Dermis microvascular lymphatic vessel endothelial cell (primary cell): ENCODE data around the gene POLR2E. TPM values are rescaled to one million over a fixed set of nuclear protein-coding genes. Genes with fewer than 3 reads are reported as not detected.

Source experiments
- DNase-seq, 2 donors: peaks; one replicate each; pipeline versions ENCODE4 v3.0.0 to v3.0.0-alpha.2; 2010; ENCODE audit warnings: low read depth in 2 of 2
- total RNA-seq: library from RNA; depleted of rRNA; stranded (reverse); fragments of >200 nt; gene quantifications from 2 replicates; pipeline ENCODE4 v1.2.1, GENCODE V29; 2014

The POLR2E gene
- total RNA-seq, 1 donor from 2014 or later = 87.6 TPM

DNA sequence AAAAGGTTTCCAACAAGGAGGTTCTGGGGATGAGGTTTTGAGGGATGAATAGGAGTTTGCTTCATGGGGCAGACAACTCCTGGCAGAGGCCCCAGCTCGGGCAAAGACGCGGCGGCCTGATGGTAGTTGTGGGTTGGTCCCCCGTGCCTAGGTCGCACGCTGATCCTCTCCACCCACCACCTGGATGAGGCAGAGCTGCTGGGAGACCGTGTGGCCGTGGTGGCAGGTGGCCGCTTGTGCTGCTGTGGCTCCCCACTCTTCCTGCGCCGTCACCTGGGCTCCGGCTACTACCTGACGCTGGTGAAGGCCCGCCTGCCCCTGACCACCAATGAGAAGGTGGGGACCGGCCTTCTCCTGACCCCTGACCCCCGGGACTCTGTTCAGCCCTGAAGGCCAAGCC lies 43.4 kb downstream of the POLR2E start:
- DNase-seq = no peak

- no peak for DNase-seq
Measured at GRCh38 chr19:1050989-1051788, 44.0 kb downstream of the POLR2E start.

- no peak for DNase-seq
Measured at GRCh38 chr19:1049800-1050199, 45.4 kb downstream of the POLR2E start.

- DNase-seq = no peak
Measured at GRCh38 chr19:1049106-1049505, 46.1 kb downstream of the POLR2E start.

GRCh38 chr19:1047696-1048147 lies 47.5 kb downstream of the POLR2E start:
- DNase-seq = no peak

- DNase-seq = no peak
Measured at GRCh38 chr19:1046836-1047695, 48.1 kb downstream of the POLR2E start.

DNA sequence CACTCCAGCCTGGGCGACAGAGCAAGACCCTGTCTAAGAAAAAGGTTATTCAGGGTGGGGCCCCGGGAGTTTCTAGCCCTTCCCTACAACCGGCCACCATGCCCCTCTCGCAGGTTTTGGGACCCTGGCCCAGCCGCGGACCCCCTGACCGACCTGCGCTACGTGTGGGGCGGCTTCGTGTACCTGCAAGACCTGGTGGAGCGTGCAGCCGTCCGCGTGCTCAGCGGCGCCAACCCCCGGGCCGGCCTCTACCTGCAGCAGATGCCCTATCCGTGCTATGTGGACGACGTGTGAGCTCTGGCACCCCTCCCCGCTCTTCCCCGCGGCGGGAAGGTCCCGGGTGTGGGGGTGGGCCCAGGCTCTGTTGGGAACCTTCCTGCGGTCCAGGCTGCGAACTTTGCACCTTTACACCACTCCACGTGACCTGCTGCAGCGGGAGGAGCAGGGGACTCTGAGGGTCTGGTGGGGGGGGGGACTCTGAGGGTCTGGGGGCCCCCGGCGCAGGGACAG lies 49.0 kb downstream of the POLR2E start:
- no peak for DNase-seq

DNA sequence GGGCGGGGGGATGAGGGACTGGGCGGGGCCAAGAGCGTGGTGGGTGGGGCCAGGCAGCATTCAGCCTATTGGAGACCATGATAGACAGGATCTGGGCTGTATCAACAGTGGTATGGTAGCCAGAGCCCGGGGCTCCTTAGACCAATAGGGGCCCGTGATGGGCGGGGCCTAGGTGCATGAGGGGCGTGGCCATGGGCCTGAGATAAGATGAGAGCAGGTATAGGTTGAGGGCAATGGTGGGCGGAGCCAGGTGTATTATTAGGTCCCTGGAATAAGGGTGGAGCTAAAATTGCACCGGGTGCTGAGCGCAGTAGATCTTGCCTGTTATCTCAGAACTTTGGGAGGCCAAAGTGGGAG lies 50.0 kb downstream of the POLR2E start:
- DNase-seq = peak in 1 of 2 donors; percentile 56

GRCh38 chr19:1042689-1043511 lies 52.3 kb downstream of the POLR2E start:
- no peak for DNase-seq

- DNase-seq = no peak
Measured at GRCh38 chr19:1041835-1042685, 53.1 kb downstream of the POLR2E start.

DNA sequence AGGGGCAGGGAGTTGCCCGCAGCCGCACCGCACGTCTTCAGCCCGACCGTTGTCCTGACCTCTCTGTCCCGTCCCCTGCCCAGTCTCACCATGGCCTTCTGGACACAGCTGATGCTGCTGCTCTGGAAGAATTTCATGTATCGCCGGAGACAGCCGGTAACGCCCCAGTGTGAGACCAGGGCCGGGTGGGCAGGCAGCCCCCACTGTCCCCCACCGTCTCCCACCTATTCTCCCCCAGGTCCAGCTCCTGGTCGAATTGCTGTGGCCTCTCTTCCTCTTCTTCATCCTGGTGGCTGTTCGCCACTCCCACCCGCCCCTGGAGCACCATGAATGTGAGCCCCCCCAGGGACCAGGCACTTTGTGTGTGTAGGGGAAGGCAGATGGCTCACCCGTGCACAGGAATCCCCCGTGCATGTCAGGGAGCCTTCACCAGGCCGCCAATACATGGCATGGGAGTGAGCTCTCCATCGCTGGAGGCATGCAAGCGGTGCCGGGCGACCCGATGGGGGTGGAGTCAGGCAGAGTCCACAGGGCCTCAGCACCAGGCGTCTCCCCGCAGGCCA lies 53.8 kb downstream of the POLR2E start:
- no peak for DNase-seq

DNA sequence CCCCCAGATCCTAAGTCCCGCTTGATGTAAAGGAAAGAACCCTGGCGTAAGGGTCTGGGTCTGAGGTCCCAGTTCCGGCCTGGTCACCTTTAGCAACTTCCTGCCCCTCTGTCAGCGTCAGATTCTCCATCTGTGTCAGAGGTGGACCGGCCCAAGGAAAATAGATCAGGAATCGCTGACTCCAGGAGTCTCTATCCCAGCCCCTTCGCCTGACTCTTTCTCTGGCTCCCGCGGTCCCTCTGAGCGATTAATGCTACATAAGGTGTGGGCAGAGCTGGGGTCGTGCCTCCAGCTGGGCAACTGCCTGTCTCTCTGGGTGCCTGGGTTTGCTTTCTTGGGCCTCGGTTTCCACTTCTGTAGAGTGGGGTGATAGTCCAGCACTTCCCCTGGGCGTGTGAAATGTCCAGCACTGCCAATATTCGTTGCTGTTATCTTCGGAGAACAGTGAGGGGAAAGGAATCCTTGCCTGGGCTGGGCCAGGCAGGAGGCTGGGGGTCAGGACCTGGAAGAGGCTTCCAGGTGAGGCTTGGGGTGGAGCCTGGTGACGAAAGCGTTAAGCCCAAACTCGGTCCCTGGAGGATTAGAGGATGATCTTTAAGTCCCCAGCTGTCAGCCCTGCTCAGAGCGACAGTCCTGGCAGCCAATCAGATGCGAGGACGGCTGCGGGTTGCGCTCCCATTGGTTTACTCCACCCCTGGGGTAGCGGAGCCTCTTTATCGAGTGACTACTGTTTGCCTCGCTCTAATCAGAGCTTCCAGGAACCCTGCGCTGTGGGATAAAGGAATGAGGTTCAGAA lies 54.5 kb downstream of the POLR2E start:
- DNase-seq = peak; percentile 81 to 91

- peak; percentile 93 to 97 for DNase-seq
Measured at GRCh38 chr19:1039646-1040475, 55.3 kb downstream of the POLR2E start, which contains the start of gene ABCA7. Gene ABCA7 (plus strand): TSS chr19:1040107. CDS start chr19:1041362, 1,255 bp downstream.

DNA sequence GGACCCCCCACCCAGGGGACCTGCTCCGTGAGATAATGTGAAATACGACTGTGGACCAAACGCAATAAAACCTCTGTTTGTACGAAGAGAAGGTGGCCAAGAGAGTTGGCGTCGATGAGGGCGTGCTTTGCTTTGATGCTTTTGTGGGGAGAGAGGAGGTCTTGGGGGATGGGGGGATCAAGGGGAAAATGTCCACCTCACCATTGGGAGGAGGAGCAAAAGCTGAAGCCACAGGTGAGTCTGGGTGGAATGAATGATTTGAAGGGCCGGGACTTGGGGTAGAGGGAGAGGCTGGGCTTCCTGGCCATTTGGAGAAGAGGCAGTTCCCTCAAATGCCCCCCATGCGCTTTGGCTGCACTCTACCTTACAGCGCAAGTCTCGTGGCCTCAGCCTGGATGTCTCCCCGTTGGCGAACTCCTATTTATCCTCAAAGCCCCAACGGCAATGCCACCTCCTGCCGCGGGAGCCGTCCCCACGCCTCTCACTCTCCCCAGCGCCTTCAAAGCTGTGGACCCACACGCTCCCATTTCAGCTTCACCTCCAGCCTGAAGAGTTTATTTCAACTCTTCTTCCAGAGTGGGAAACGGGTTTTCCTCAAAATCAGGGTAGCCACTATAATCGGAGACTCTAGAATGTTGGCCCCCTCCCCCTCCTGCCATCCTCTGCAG lies 56.1 kb downstream of the POLR2E start:
- no peak for DNase-seq

DNA sequence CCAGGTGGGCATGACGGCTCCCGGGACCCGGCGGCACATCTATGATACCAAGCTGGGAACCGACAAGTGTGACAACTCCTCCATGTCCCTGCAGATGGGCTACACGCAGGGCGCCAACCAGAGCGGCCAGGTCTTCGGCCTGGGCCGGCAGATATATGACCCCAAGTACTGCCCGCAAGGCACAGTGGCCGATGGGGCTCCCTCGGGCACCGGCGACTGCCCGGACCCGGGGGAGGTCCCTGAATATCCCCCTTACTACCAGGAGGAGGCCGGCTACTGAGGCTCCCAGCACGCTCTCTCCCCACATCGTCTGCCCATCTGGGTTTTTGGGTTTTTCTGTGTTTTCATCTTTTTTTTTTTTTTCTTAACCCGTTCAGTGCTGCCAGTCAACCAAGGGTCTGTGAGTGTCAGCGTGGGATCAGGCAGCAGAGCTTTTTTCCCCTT lies 57.5 kb downstream of the POLR2E start:
- no peak for DNase-seq
